Hepatocyte (in vitro differentiated cells): ENCODE measurements around the gene ST6GALNAC4. TPM values are rescaled to one million over a fixed set of nuclear protein-coding genes. Genes with fewer than 3 reads are reported as not detected.

ENCODE experiments used
- DNase-seq: peaks from one replicate; pipeline ENCODE4 v3.0.0-alpha.2; 2016; ENCODE audit warnings: low spot score
- H2AFZ ChIP-seq: fragments of 200-600 bp; sonication (generic); 2 replicates; pipeline ENCODE4 v1.6.0; 2016; ENCODE audit warnings: antibody characterized with exemption, mild to moderate bottlenecking
- H3K27ac ChIP-seq: fragments of 200-600 bp; sonication (generic); 2 replicates; pipeline ENCODE4 v1.5.1; 2016; ENCODE audit warnings: mild to moderate bottlenecking
- H3K27me3 ChIP-seq: fragments of 200-600 bp; sonication (generic); 2 replicates; pipeline ENCODE4 v1.6.1; 2016
- H3K36me3 ChIP-seq: fragments of 200-600 bp; sonication (generic); replicated peaks from 2 replicates; pipeline ENCODE4 v1.5.1; 2016; ENCODE audit warnings: low read depth; ENCODE audit not compliant: insufficient read depth
- H3K4me1 ChIP-seq: fragments of 200-600 bp; sonication (generic); 2 replicates; pipeline ENCODE4 v1.5.1; 2016; ENCODE audit warnings: mild to moderate bottlenecking, moderate library complexity; ENCODE audit not compliant: insufficient read depth
- H3K4me2 ChIP-seq: fragments of 200-600 bp; sonication (generic); 2 replicates; pipeline ENCODE4 v1.6.0; 2016
- H3K4me3 ChIP-seq: fragments of 200-600 bp; sonication (generic); 2 replicates; pipeline ENCODE4 v1.5.1; 2016; ENCODE audit warnings: mild to moderate bottlenecking
- H3K79me2 ChIP-seq: fragments of 200-600 bp; sonication (generic); 2 replicates; pipeline ENCODE4 v1.6.0; 2017; ENCODE audit warnings: mild to moderate bottlenecking
- H3K9me2 ChIP-seq: fragments of 200-600 bp; sonication (generic); replicated peaks from 2 replicates; pipeline ENCODE4 v1.6.0; 2017; ENCODE audit warnings: mild to moderate bottlenecking; ENCODE audit not compliant: insufficient read depth
- H3K9me3 ChIP-seq: fragments of 200-600 bp; sonication (generic); 2 replicates; pipeline ENCODE4 v1.5.1; 2016; ENCODE audit warnings: low read depth, mild to moderate bottlenecking
- H4K20me1 ChIP-seq: fragments of 200-600 bp; sonication (generic); 2 replicates; pipeline ENCODE4 v1.6.0; 2016; ENCODE audit warnings: mild to moderate bottlenecking; ENCODE audit not compliant: insufficient read depth, poor library complexity, severe bottlenecking
- CTCF ChIP-seq: fragments of 200-600 bp; sonication (generic); IDR thresholded peaks from 2 replicates; pipeline ENCODE4 v1.5.1; 2016; ENCODE audit warnings: antibody characterized with exemption, mild to moderate bottlenecking; ENCODE audit not compliant: poor library complexity
- EZH2 ChIP-seq: fragments of 200-600 bp; sonication (generic); IDR thresholded peaks from 2 replicates; pipeline ENCODE4 v1.6.1; 2016; ENCODE audit warnings: antibody characterized with exemption, mild to moderate bottlenecking, borderline replicate concordance
- EZH2phosphoT487 ChIP-seq: fragments of 200-600 bp; sonication (generic); IDR thresholded peaks from one replicate; pipeline ENCODE4 v1.6.1; 2018; ENCODE audit warnings: antibody characterized with exemption, mild to moderate bottlenecking, low read depth, moderate library complexity; ENCODE audit not compliant: unreplicated experiment, severe bottlenecking
- WGBS: methylation state at CpG from one replicate; pipeline ENCODE4 v1.1.6; 2016; ENCODE audit warnings: low lambda C conversion rate; ENCODE audit errors: missing lambda C conversion rate; 5-methylcytosine and 5-hydroxymethylcytosine counted together
- polyA plus RNA-seq: library from polyadenylated mRNA; unstranded; fragments of >200 nt; fragmentation: Nextera tagmentation; extraction: Ambion mirVana; gene quantifications from 2 replicates; pipeline ENCODE4 v1.2.1, GENCODE V29; 2016
- total RNA-seq: library from RNA; depleted of rRNA; stranded (reverse); fragments of >200 nt; gene quantifications from 2 replicates; pipeline ENCODE4 v1.2.3, GENCODE V29; 2014

ST6GALNAC4 gene
- total and polyA plus RNA-seq, 2 experiments from 2014 or later = 14.3 to 14.6 TPM

DNA sequence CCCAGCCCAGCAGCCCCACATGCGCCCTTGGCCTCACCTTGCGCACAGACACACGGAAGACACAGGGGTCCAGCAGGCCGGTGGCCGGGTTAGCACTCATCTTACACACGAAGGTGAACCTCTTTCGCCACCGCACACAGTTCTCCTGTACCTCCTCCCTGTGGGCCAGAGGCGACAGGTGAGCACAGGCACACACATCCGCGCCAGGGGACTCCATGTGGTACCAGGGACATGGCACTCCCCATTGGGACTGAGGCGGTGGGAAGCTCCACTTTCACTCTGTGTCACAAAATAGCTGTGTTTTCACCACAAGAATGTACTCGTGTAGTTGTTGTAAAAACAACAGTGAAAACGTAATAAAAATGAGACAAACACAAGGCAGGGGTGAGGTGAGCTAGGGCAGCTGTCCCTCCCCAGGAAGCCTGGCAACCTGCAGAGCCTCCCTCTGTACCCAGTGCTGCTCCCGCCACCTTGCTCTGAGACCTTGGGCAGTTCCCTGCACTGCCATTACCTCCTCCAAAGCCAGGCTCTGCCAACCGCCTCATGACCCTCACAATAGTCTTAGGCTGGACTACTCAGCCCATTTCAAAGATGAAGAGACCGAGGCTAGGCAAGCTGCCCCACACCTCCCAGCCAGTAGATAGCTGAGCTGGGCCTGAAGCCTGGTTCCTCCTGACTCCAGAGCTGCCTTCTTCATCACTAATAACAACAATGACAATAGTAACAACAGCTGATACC is 37.1 kb upstream of the ST6GALNAC4 start:
- 93% methylated on average over 17 of the region's 17 CpGs for WGBS
- no peaks in the 10 kb centered on the region for H3K27me3 ChIP-seq
- DNase-seq = no peak
- H4K20me1 ChIP-seq = peaks cover 33% of the 10 kb centered on the region
- no peaks in the 10 kb centered on the region for H3K9me3 ChIP-seq
- peak overlapping the region; percentile 90 for H3K27ac ChIP-seq
- TF ChIP-seq EZH2 = no peak
- TF ChIP-seq CTCF = no peak
- no peaks in the 10 kb centered on the region for H3K36me3 ChIP-seq
- H3K4me1 ChIP-seq = peaks cover 39% of the 10 kb centered on the region
- H3K79me2 ChIP-seq = peaks cover 94% of the 10 kb centered on the region
- H3K9me2 ChIP-seq = no peaks in the 10 kb centered on the region
- no peak overlapping the region for H3K4me2 ChIP-seq
- no peak overlapping the region for H3K4me3 ChIP-seq
- H2AFZ ChIP-seq = no peak overlapping the region

DNA sequence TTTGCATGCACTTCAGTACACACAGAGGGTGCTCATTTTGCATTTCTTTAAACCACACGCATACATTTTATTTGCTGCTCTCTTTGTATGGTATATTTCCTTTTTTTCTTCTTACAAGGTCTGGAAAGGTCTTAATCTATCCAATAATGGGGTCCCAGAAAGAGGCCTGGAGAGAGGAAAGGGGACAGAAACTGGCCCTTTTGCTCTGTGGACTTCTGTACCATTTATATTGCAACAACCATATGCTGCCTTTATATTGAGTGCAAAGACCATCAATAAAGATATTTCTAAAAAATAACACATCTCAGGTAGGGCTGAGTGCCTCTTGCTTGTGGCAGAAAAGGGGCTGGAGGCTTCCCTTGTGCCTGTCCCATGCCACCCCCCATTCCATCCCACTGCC is 36.3 kb upstream of the ST6GALNAC4 start:
- H3K4me3 ChIP-seq = no peak overlapping the region
- peaks cover 89% of the 10 kb centered on the region for H3K79me2 ChIP-seq
- H3K36me3 ChIP-seq = no peaks in the 10 kb centered on the region
- no peaks in the 10 kb centered on the region for H3K27me3 ChIP-seq
- peaks cover 33% of the 10 kb centered on the region for H4K20me1 ChIP-seq
- no peak overlapping the region for H3K4me2 ChIP-seq
- no peaks in the 10 kb centered on the region for H3K9me2 ChIP-seq
- no peak for TF ChIP-seq CTCF
- TF ChIP-seq EZH2phosphoT487 = no peak
- H3K4me1 ChIP-seq = peaks cover 39% of the 10 kb centered on the region
- no peak overlapping the region for H2AFZ ChIP-seq
- no peaks in the 10 kb centered on the region for H3K9me3 ChIP-seq
- no peak overlapping the region for H3K27ac ChIP-seq
- 88% methylated on average over 1 of the region's 1 CpG for WGBS
- no peak for DNase-seq

DNA sequence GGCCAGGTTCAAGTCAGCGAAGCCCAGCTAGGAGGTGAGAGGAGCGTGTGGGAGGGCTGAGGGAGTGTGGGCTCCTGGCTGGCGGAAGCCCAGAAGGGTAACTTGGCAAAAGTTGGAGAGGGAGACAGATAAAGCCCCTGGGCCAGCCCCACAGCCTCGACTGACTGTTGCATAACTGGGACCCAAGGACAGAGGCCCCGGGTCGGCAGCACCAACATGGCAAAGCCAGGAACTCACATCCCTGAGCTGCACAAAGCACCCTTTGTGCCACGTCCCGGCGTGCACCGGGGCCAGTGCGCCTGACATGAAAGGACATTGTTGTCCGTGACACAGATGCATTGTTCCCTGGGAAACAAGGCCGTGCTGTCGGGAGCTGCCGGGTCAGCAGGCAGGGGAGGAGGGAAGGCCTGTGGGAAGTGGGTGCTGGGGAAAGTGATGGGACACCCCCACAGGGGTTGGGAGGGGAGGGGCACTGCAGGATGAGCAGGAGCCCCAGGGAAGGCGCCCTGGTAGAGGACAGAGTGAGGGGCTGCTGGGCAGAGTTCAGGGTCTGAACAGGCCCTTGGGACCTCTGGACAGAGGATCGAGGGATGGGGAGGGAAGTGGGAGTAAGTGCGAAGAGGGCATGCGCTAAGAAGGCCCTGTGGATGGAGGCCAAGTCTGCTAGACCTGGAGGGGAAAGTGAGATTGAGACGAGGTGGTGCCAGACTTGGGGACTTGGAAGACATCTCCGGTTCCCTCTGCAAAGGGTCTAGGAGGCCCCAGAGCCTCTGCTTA is 33.9 kb upstream of the ST6GALNAC4 start:
- Histone ChIP-seq H3K4me2 (no peak overlapping the region), H4K20me1 (peaks cover 23% of the 10 kb centered on the region), H2AFZ (no peak overlapping the region), H3K27ac (no peak overlapping the region), H3K27me3 (no peaks in the 10 kb centered on the region), H3K4me1 (peaks cover 40% of the 10 kb centered on the region), H3K9me2 (no peaks in the 10 kb centered on the region), H3K36me3 (no peaks in the 10 kb centered on the region), H3K79me2 (peaks cover 86% of the 10 kb centered on the region), H3K4me3 (no peak overlapping the region), H3K9me3 (no peaks in the 10 kb centered on the region)
- DNase-seq = no peak
- no peak for TF ChIP-seq EZH2
- TF ChIP-seq CTCF = no peak
- TF ChIP-seq EZH2phosphoT487 = no peak
- 84% methylated on average over 21 of the region's 21 CpGs for WGBS
